Mesendoderm (in vitro differentiated cells): ENCODE measurements around the gene UCHL1.
A peak's percentile ranks its signal among the peaks of the same experiment; 100 is the strongest.

ENCODE experiments used
- DNase-seq: peaks from one replicate; pipeline ENCODE4 v3.0.0; 2013
- H2AK5ac ChIP-seq: 2 replicates; pipeline ENCODE4 v1.6.1; 2013; ENCODE audit warnings: low read length, inconsistent platforms
- H2BK120ac ChIP-seq: 2 replicates; pipeline ENCODE4 v1.6.1; 2013; ENCODE audit warnings: low read depth, mild to moderate bottlenecking, low read length, moderate library complexity, mixed read lengths
- H2BK15ac ChIP-seq: replicated peaks from 2 replicates; pipeline ENCODE4 v1.6.1; 2013; ENCODE audit warnings: low read depth, mild to moderate bottlenecking, moderate library complexity
- H2BK5ac ChIP-seq: 2 replicates; pipeline ENCODE4 v1.6.1; 2013; ENCODE audit warnings: low read length, inconsistent platforms
- H3K18ac ChIP-seq: 2 replicates; pipeline ENCODE4 v1.6.1; 2013; ENCODE audit warnings: mild to moderate bottlenecking, low read length, mixed read lengths
- H3K23ac ChIP-seq: one replicate; pipeline ENCODE4 v1.6.1; 2013; ENCODE audit warnings: low read length
- H3K27ac ChIP-seq: 2 replicates; pipeline ENCODE4 v1.5.1; 2013; ENCODE audit warnings: low read depth, mild to moderate bottlenecking, inconsistent platforms, low read length, moderate library complexity
- H3K27me3 ChIP-seq: 2 replicates; pipeline ENCODE4 v1.6.1; 2013; ENCODE audit warnings: low read length, control low read depth, mild to moderate bottlenecking, inconsistent platforms; ENCODE audit not compliant: insufficient read depth, poor library complexity
- H3K36me3 ChIP-seq: 2 replicates; pipeline ENCODE4 v1.6.1; 2013; ENCODE audit warnings: low read length, inconsistent platforms; ENCODE audit not compliant: control insufficient read depth, insufficient read depth
- H3K4ac ChIP-seq: one replicate; pipeline ENCODE4 v1.6.1; 2013; ENCODE audit warnings: low read depth, mild to moderate bottlenecking, low read length, moderate library complexity
- H3K4me1 ChIP-seq: 2 replicates; pipeline ENCODE4 v1.6.1; 2013; ENCODE audit warnings: low read depth, low read length, inconsistent platforms; ENCODE audit not compliant: control insufficient read depth
- H3K4me2 ChIP-seq: 2 replicates; pipeline ENCODE4 v1.6.1; 2013; ENCODE audit warnings: low read length
- H3K4me3 ChIP-seq: 2 replicates; pipeline ENCODE4 v1.5.1; 2013; ENCODE audit warnings: mild to moderate bottlenecking, low read length
- H3K56ac ChIP-seq: one replicate; pipeline ENCODE4 v1.6.1; 2013; ENCODE audit warnings: low read length
- H3K79me1 ChIP-seq: 2 replicates; pipeline ENCODE4 v1.6.1; 2013; ENCODE audit warnings: low read length, inconsistent platforms
- H3K79me2 ChIP-seq: 2 replicates; pipeline ENCODE4 v1.6.1; 2013; ENCODE audit warnings: mild to moderate bottlenecking, low read length; ENCODE audit not compliant: control insufficient read depth, insufficient read depth
- H3K9ac ChIP-seq: 2 replicates; pipeline ENCODE4 v1.6.1; 2013; ENCODE audit warnings: low read length, inconsistent platforms
- H4K5ac ChIP-seq: one replicate; pipeline ENCODE4 v1.6.1; 2013; ENCODE audit warnings: low read length
- H4K8ac ChIP-seq: one replicate; pipeline ENCODE4 v1.6.1; 2013; ENCODE audit warnings: low read depth, mild to moderate bottlenecking, control low read depth, low read length, moderate library complexity
- WGBS: extraction: QIAGEN DNeasy Blood & Tissue Kit; methylation state at CpG from one replicate; pipeline ENCODE4 v1.1.7; 2013; ENCODE audit warnings: low lambda C conversion rate, missing lambda C conversion rate; ENCODE audit not compliant: insufficient coverage; ENCODE audit errors: extremely low coverage; 5-methylcytosine and 5-hydroxymethylcytosine counted together

The UCHL1 gene

DNA sequence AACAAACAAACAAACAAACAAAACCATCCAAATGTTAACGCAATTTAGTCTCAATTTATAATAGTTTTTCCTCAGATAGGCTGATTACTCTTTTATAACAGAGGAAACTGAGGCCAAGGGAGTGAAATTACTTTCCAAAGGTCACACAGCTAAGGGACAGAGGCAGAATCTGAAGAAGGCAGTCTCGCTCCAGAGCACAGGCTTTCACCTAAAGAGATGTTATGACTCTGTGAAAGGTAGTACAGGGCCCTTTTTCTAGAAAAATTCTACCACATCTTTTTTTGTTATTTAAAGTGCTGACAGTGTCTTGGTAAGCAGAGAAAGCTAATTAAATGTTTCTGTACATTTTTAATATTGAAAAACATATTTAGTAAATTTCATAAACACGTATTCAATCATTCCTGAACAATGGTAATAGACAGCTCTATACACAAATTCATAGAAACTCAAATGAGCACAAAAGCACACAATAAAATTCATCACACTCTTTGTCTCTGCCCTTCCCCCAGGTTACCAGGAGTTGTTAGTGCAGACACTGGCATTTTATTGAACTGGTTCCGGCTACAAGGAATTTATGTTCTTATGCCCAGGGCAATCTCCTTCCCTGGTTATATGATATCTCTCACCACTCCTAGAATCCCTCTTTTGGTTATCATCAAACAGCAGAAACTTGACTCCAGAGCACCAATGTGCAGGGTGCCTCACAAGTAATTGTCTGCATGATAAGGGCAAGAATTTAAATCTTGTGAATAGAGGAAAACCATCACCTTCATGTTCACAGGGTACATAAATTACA, 34.7 kb upstream of the UCHL1 start:
- no peak overlapping the region for H3K9ac ChIP-seq
- no CpG with 5 or more reads among the region's 4 CpGs for WGBS
- no peak overlapping the region for H3K18ac ChIP-seq

GRCh38 chr4:41227902-41228301, 28.8 kb upstream of the UCHL1 start:
- Histone ChIP-seq H4K5ac (no peak overlapping the region), H3K56ac (no peak overlapping the region), H2BK120ac (no peak overlapping the region), H2AK5ac (no peak overlapping the region), H3K36me3 (no peaks in the 10 kb centered on the region), H2BK5ac (no peak overlapping the region), H3K27me3 (no peaks in the 10 kb centered on the region), H2BK15ac (no peak overlapping the region), H3K27ac (no peak overlapping the region), H3K4me1 (no peaks in the 10 kb centered on the region), H3K4ac (no peak overlapping the region), H3K79me1 (no peaks in the 10 kb centered on the region), H3K23ac (no peak overlapping the region), H3K9ac (no peak overlapping the region), H4K8ac (no peak overlapping the region), H3K4me2 (no peak overlapping the region), H3K4me3 (no peak overlapping the region), H3K18ac (no peak overlapping the region), H3K79me2 (no peaks in the 10 kb centered on the region)
- DNase-seq, result no peak
- WGBS, result no CpG with 5 or more reads among the region's 4 CpGs

More for the DNA sequence above, 34.7 kb upstream of the UCHL1 start:
- Histone ChIP-seq H3K4me1 (no peaks in the 10 kb centered on the region), H2BK5ac (no peak overlapping the region), H3K79me2 (no peaks in the 10 kb centered on the region), H4K8ac (no peak overlapping the region), H3K27ac (no peak overlapping the region), H3K79me1 (no peaks in the 10 kb centered on the region), H3K27me3 (no peaks in the 10 kb centered on the region), H3K23ac (no peak overlapping the region), H3K36me3 (no peaks in the 10 kb centered on the region), H3K4me3 (no peak overlapping the region), H4K5ac (no peak overlapping the region), H2BK15ac (no peak overlapping the region), H3K4me2 (no peak overlapping the region), H2BK120ac (no peak overlapping the region), H3K56ac (no peak overlapping the region), H2AK5ac (no peak overlapping the region), H3K4ac (no peak overlapping the region)
- DNase-seq, result no peak

DNA sequence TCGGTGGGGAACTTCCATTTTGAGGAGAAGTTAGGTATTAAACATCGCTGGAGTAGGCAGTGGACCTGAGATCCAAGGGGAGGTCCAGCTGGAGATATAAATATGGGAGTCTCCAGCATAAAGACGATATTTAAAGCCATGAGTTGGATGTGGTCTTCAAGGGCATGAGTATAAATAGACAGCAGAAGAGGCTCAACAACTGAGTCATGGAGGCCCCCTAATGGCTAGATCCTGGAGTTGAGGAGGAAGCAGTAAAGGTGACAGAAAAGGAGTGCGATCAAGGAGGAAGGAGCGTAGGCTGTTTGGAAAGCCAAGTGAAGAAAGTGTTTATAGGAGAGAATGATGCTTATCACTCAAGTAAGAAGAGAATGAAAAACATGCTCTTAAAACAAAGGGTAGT, 24.3 kb upstream of the UCHL1 start:
- Histone ChIP-seq H3K27ac (no peak overlapping the region), H3K79me1 (no peaks in the 10 kb centered on the region), H3K56ac (no peak overlapping the region), H3K18ac (no peak overlapping the region), H3K23ac (no peak overlapping the region), H2BK5ac (no peak overlapping the region), H3K27me3 (no peaks in the 10 kb centered on the region), H3K4me2 (no peak overlapping the region), H3K4me3 (no peak overlapping the region), H2BK120ac (no peak overlapping the region), H3K4ac (no peak overlapping the region), H4K5ac (no peak overlapping the region), H3K36me3 (no peaks in the 10 kb centered on the region), H3K79me2 (no peaks in the 10 kb centered on the region), H2AK5ac (no peak overlapping the region), H2BK15ac (no peak overlapping the region), H3K4me1 (no peaks in the 10 kb centered on the region), H3K9ac (no peak overlapping the region), H4K8ac (no peak overlapping the region)
- WGBS, result no CpG with 5 or more reads among the region's 5 CpGs
- peak; percentile 55 for DNase-seq

DNA sequence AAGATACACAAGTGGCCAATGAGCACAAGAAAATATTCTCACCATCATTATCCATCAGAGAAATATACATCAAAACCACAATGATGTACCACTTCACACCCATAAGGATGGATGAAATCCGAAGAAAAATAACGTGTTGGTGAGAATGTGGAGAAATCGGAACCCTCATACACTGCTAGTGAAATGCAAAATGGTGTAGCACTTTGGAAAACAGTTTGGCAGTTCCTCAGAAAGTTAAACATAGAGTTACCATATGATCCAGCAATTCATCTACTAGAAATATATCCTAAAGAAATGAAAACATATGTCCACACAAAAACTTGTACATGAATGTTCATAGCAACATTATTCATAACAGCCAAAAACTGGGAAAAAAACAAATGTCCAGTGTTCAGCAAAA, 23.9 kb upstream of the UCHL1 start:
- Histone ChIP-seq H3K79me2 (no peaks in the 10 kb centered on the region), H3K4me1 (no peaks in the 10 kb centered on the region), H3K23ac (no peak overlapping the region), H2BK120ac (no peak overlapping the region), H2BK5ac (no peak overlapping the region), H3K4me3 (no peak overlapping the region), H3K9ac (no peak overlapping the region), H2AK5ac (no peak overlapping the region), H3K56ac (no peak overlapping the region), H4K5ac (no peak overlapping the region), H3K79me1 (no peaks in the 10 kb centered on the region), H3K4ac (no peak overlapping the region), H2BK15ac (no peak overlapping the region), H4K8ac (no peak overlapping the region), H3K27me3 (no peaks in the 10 kb centered on the region), H3K36me3 (no peaks in the 10 kb centered on the region), H3K18ac (no peak overlapping the region), H3K4me2 (no peak overlapping the region), H3K27ac (no peak overlapping the region)
- WGBS, result no CpG with 5 or more reads among the region's 3 CpGs
- no peak for DNase-seq

DNA sequence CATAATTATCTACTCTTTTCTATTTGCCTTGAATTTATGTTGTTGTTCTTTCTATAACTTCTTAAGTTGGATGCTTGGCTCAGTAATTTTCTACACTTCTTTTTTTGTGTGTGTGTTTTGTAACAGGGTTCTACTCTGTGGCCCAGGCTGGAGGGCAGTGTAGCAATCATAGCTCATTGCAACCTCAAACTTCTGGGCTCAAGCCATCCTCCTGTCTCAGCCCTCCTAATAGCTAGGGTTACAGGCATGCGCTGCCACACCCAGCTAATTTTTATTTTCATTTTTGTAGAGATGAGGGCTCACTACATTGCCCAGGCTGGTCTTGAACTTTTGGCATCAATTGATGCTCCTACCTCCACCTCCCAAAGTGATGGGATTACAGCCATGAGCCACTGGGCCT, 20.7 kb upstream of the UCHL1 start:
- H3K4ac ChIP-seq, result peak overlapping the region; percentile 24
- H3K4me2 ChIP-seq, result no peak overlapping the region
- no peak overlapping the region for H2BK15ac ChIP-seq
- no peak overlapping the region for H2AK5ac ChIP-seq
- DNase-seq, result no peak
- no peak overlapping the region for H3K23ac ChIP-seq
- WGBS, result no CpG with 5 or more reads among the region's 1 CpG
- H3K4me1 ChIP-seq, result no peaks in the 10 kb centered on the region
- no peaks in the 10 kb centered on the region for H3K36me3 ChIP-seq
- H3K27ac ChIP-seq, result no peak overlapping the region
- no peak overlapping the region for H3K4me3 ChIP-seq
- H3K79me1 ChIP-seq, result no peaks in the 10 kb centered on the region
- H4K5ac ChIP-seq, result no peak overlapping the region
- no peaks in the 10 kb centered on the region for H3K79me2 ChIP-seq
- no peaks in the 10 kb centered on the region for H3K27me3 ChIP-seq
- no peak overlapping the region for H3K56ac ChIP-seq
- peak overlapping the region; percentile 31 for H3K18ac ChIP-seq
- H2BK5ac ChIP-seq, result no peak overlapping the region
- no peak overlapping the region for H2BK120ac ChIP-seq
- no peak overlapping the region for H4K8ac ChIP-seq
- no peak overlapping the region for H3K9ac ChIP-seq

- Histone ChIP-seq H4K8ac (no peak overlapping the region), H3K4me3 (no peak overlapping the region)
- WGBS, result no CpG with 5 or more reads among the region's 1 CpG
Observed at GRCh38 chr4:41236508-41236907, 20.2 kb upstream of the UCHL1 start.

More at GRCh38 chr4:41236508-41236907, 20.2 kb upstream of the UCHL1 start:
- Histone ChIP-seq H3K4me1 (no peaks in the 10 kb centered on the region), H3K4ac (no peak overlapping the region), H3K79me1 (no peaks in the 10 kb centered on the region), H3K18ac (no peak overlapping the region), H2BK120ac (no peak overlapping the region), H4K5ac (no peak overlapping the region), H3K56ac (no peak overlapping the region), H3K79me2 (no peaks in the 10 kb centered on the region), H2AK5ac (no peak overlapping the region), H3K36me3 (no peaks in the 10 kb centered on the region), H3K23ac (no peak overlapping the region), H2BK15ac (no peak overlapping the region), H3K27me3 (no peaks in the 10 kb centered on the region), H3K4me2 (no peak overlapping the region), H3K9ac (no peak overlapping the region), H2BK5ac (no peak overlapping the region), H3K27ac (no peak overlapping the region)
- DNase-seq, result no peak
